ENCODE data around the gene PROK1. TPM values are rescaled to one million over a fixed set of nuclear protein-coding genes. Genes with fewer than 3 reads are reported as not detected.
"Not testable (repeated sequence)": the region's sequence is repeated elsewhere in the genome, so short reads cannot be mapped to it uniquely, and the experiment has no call there.

PROK1 gene
- total RNA-seq, 1 experiment from 2014 or later: not detected

GRCh38 chr1:110411173-110411735, 39.7 kb upstream of the PROK1 start:
- H3K4me3 Mint-ChIP-seq (ENCODE audit: unreplicated experiment): no peak overlapping the region
- DNase-seq: no peak
- intact Hi-C loops (cut with micrococcal nuclease; ENCODE audit: unreplicated experiment): no loop called here
- Histone ChIP-seq H3K4me3 (ENCODE audit: low read depth, low read length) (no peak overlapping the region), H3K4me1 (peaks cover 7% of the 10 kb centered on the region; the same call in 1 of the 2 replicates), H3K27me3 (replicated peaks; ENCODE audit: control insufficient read depth, insufficient read depth, low read length) (no peaks in the 10 kb centered on the region), H3K36me3 (ENCODE audit: control insufficient read depth, insufficient read depth, low read length) (no peaks in the 10 kb centered on the region), H3K9me3 (no peaks in the 10 kb centered on the region)
- BruUV-seq (replicated peaks): no TSS peak
- H3K4me1 Mint-ChIP-seq (ENCODE audit: low read depth, unreplicated experiment): peaks cover 7% of the 10 kb centered on the region
- ChIA-PET CTCF (interaction anchor here (1.0 to 5.9 kb wide), 5 partner anchors 19 to 214 kb away, joined by 5 to 51 read pairs (median 34); no protein-coding TSS in a partner anchor), POLR2A (no interaction called here)
- peaks cover 11% of the 10 kb centered on the region for H3K36me3 Mint-ChIP-seq (ENCODE audit: insufficient read depth, unreplicated experiment)
- no peak for TF ChIP-seq CTCF (IDR thresholded peaks at IDR 0.05; ENCODE audit: insufficient read depth in 1 of 2, low read depth in 1 of 2, low read length in 1 of 2, severe bottlenecking in 1 of 2, unreplicated experiment in 1 of 2)
- no peaks in the 10 kb centered on the region for H3K27me3 Mint-ChIP-seq (ENCODE audit: insufficient read depth, unreplicated experiment)
- H3K27ac Mint-ChIP-seq (ENCODE audit: unreplicated experiment): no peak overlapping the region
- H3K9me3 Mint-ChIP-seq (ENCODE audit: unreplicated experiment): no peaks in the 10 kb centered on the region

GRCh38 chr1:110412576-110412975, 38.4 kb upstream of the PROK1 start:
- Histone ChIP-seq H3K36me3 (ENCODE audit: control insufficient read depth, insufficient read depth, low read length) (no peaks in the 10 kb centered on the region), H3K4me1 (peaks cover 7% of the 10 kb centered on the region; the same call in 1 of the 2 replicates), H3K27me3 (replicated peaks; ENCODE audit: control insufficient read depth, insufficient read depth, low read length) (no peaks in the 10 kb centered on the region), H3K9me3 (no peaks in the 10 kb centered on the region), H3K4me3 (ENCODE audit: low read depth, low read length) (no peak overlapping the region)
- DNase-seq: peak; percentile 65 to 74
- Mint-ChIP-seq H3K4me1 (ENCODE audit: low read depth, unreplicated experiment) (peaks cover 7% of the 10 kb centered on the region), H3K4me3 (ENCODE audit: unreplicated experiment) (no peak overlapping the region), H3K36me3 (ENCODE audit: insufficient read depth, unreplicated experiment) (peaks cover 6% of the 10 kb centered on the region), H3K27ac (ENCODE audit: unreplicated experiment) (no peak overlapping the region), H3K27me3 (ENCODE audit: insufficient read depth, unreplicated experiment) (no peaks in the 10 kb centered on the region), H3K9me3 (ENCODE audit: unreplicated experiment) (no peaks in the 10 kb centered on the region)
- peak; percentile 65 to 75 for TF ChIP-seq CTCF (IDR thresholded peaks at IDR 0.05; ENCODE audit: insufficient read depth in 1 of 2, low read depth in 1 of 2, low read length in 1 of 2, severe bottlenecking in 1 of 2, unreplicated experiment in 1 of 2)
- ChIA-PET CTCF (interaction anchor here (0.6 to 5.9 kb wide), 16 partner anchors 10 to 205 kb away, joined by 3 to 51 read pairs (median 5); partner anchors contain the start of gene RBM15), POLR2A (no interaction called here)
- intact Hi-C loops (cut with micrococcal nuclease; ENCODE audit: unreplicated experiment): loop anchor here (1.0 kb wide), 3 partner anchors 21 to 84 kb away; no protein-coding TSS in a partner anchor
- no TSS peak for BruUV-seq (replicated peaks)

GRCh38 chr1:110413045-110413444, 37.9 kb upstream of the PROK1 start:
- H3K27me3 Mint-ChIP-seq (ENCODE audit: insufficient read depth, unreplicated experiment); H3K4me3 Mint-ChIP-seq (ENCODE audit: unreplicated experiment); POLR2A ChIA-PET; H3K4me1 Mint-ChIP-seq (ENCODE audit: low read depth, unreplicated experiment); H3K9me3 Mint-ChIP-seq (ENCODE audit: unreplicated experiment); DNase-seq; H3K27ac Mint-ChIP-seq (ENCODE audit: unreplicated experiment); BruUV-seq (replicated peaks); H3K9me3 ChIP-seq; H3K4me1 ChIP-seq; H3K36me3 Mint-ChIP-seq (ENCODE audit: insufficient read depth, unreplicated experiment); H3K4me3 ChIP-seq (ENCODE audit: low read depth, low read length); intact Hi-C loops (cut with micrococcal nuclease; ENCODE audit: unreplicated experiment); H3K27me3 ChIP-seq (replicated peaks; ENCODE audit: control insufficient read depth, insufficient read depth, low read length); H3K36me3 ChIP-seq (ENCODE audit: control insufficient read depth, insufficient read depth, low read length): not testable (repeated sequence)
- CTCF ChIA-PET: interaction anchor here (0.6 to 5.9 kb wide), 16 partner anchors 10 to 205 kb away, joined by 3 to 51 read pairs (median 5); partner anchors contain the start of gene RBM15

Data from Caco-2 (cell line).